Measurements from ENCODE around the gene VAX1.

- no peak for TF ChIP-seq POLR2AphosphoS5 (IDR thresholded peaks at IDR 0.05; ENCODE audit: borderline replicate concordance, low read depth, low read length)
- no peak for TF ChIP-seq EZH2 (IDR thresholded peaks at IDR 0.05)
- TF ChIP-seq FOXP2 (optimal IDR thresholded peaks at IDR 0.05; ENCODE audit: control extremely low read depth, extremely low read length, insufficient read depth): no peak
These were observed 32.2 kb upstream of the VAX1 start for GRCh38 chr10:117170244-117170643.
